ENCODE data around the gene REC114. TPM values are rescaled to one million over a fixed set of nuclear protein-coding genes. Genes with fewer than 3 reads are reported as not detected.

Gene REC114
- total and polyA plus RNA-seq, 9 of the 15 experiments (the other 6 are each of a cell fraction or from before 2014, with no cell fraction given): 0.07 to 0.24 TPM; not detected in 7

GRCh38 chr15:73480050-73480449 lies 37.1 kb downstream of the REC114 start:
- Histone ChIP-seq H3K36me3 (ENCODE audit: control insufficient read depth, insufficient read depth, low read length) (no peaks in the 10 kb centered on the region), H3K4me3 (no peak overlapping the region), H3K9me3 (replicated peaks; ENCODE audit: control insufficient read depth, insufficient read depth, low read depth, low read length) (0 out of 2 replicates have a peak, but pooled peaks cover 4% of the 10 kb centered on the region), H3K9me1 (ENCODE audit: control insufficient read depth, insufficient read depth, low read length) (no peaks in the 10 kb centered on the region), H3K27ac (ENCODE audit: extremely low read depth, low read depth, low read length) (no peak overlapping the region), H3K79me2 (ENCODE audit: control insufficient read depth, insufficient read depth, low read length) (no peaks in the 10 kb centered on the region), H3K4me2 (ENCODE audit: insufficient read depth, low read length) (no peak overlapping the region), H3K9ac (ENCODE audit: insufficient read depth in 1 of 2, low read depth in 2 of 2, low read length in 2 of 2) (no peak overlapping the region), H3K27me3 (ENCODE audit: control insufficient read depth in 2 of 2, insufficient read depth in 2 of 2, low read length in 2 of 2) (no peaks in the 10 kb centered on the region), H2AFZ (ENCODE audit: low read depth, low read length) (no peak overlapping the region), H4K20me1 (replicated peaks; ENCODE audit: control insufficient read depth, insufficient read depth, low read length) (no peaks in the 10 kb centered on the region), H3K4me1 (replicated peaks in 1 of 2; ENCODE audit: control insufficient read depth in 2 of 2, insufficient read depth in 2 of 2, low read length in 2 of 2) (peaks cover 2 to 17% of the 10 kb centered on the region in 2 experiments; a peak in 4 of 5 replicates)
- CTCF ChIA-PET (ENCODE audit: low intra/inter-chr PET ratio): no interaction called here
- POLR2A ChIA-PET: no interaction called here
- DNase-seq (ENCODE audit: extremely low read depth in 1 of 4, low spot score in 3 of 4) (no peak), ATAC-seq (no peak), FAIRE-seq (no peak)
- TF ChIP-seq CBX8 (IDR thresholded peaks at IDR 0.05; ENCODE audit: borderline replicate concordance, extremely low read depth, low read depth, low read length, poor library complexity, severe bottlenecking): no peak
- no peak for TF ChIP-seq TAF15 (IDR thresholded peaks at IDR 0.05; ENCODE audit: low read depth, low read length)
- no peak for TF ChIP-seq NR1H2 (CRISPR knock-in tag; IDR thresholded peaks at IDR 0.05)
- no peak for TF ChIP-seq YY1 (IDR thresholded peaks at IDR 0.05; ENCODE audit: borderline replicate concordance in 1 of 3, control insufficient read depth in 1 of 3, extremely low read depth in 1 of 3, insufficient read depth in 3 of 3, insufficient read length in 1 of 3, insufficient replicate concordance in 2 of 3, low read depth in 1 of 3, low read length in 2 of 3)
- TF ChIP-seq FOS (IDR thresholded peaks at IDR 0.05; ENCODE audit: extremely low read depth, insufficient read length): no peak
- TF ChIP-seq ZNF316 (IDR thresholded peaks at IDR 0.05): peak; percentile 89
- TF ChIP-seq C11orf30 (IDR thresholded peaks at IDR 0.05; ENCODE audit: low read depth): peak; percentile 68; the same call in 1 of the 2 replicates
- peak; percentile 40; the same call in 1 of the 2 replicates for TF ChIP-seq MAFG (tag; conservative IDR thresholded peaks at IDR 0.05)
- no peak for TF ChIP-seq JUN (IDR thresholded peaks at IDR 0.05; ENCODE audit: borderline replicate concordance, low read depth, low read length)
- no peak for TF ChIP-seq JUN (CRISPR knock-in tag; IDR thresholded peaks at IDR 0.05; ENCODE audit: borderline replicate concordance)
- no peak for TF ChIP-seq E4F1 (CRISPR knock-in tag; IDR thresholded peaks at IDR 0.05; ENCODE audit: borderline replicate concordance)
- no peak for TF ChIP-seq CHCHD3 (CRISPR knock-in tag; IDR thresholded peaks at IDR 0.05)
- 0 out of 2 replicates have a peak, but pooled peaks have one; percentile 23 for TF ChIP-seq MAFF (IDR thresholded peaks at IDR 0.05; ENCODE audit: low read length)
- no peak for TF ChIP-seq ZNF507 (tag; conservative IDR thresholded peaks at IDR 0.05)
- no peak for TF ChIP-seq KDM2B (CRISPR knock-in tag; IDR thresholded peaks at IDR 0.05)
- no peak for TF ChIP-seq ILF3 (IDR thresholded peaks at IDR 0.05; ENCODE audit: borderline replicate concordance)
- WGBS (ENCODE audit: insufficient coverage, low coverage, missing lambda C conversion rate): 26% methylated on average over 1 of the region's 1 CpG
- no TSS peak for BruUV-seq (replicated peaks)
- in situ Hi-C loops (cut with MboI) (no loop called here), intact Hi-C loops (cut with micrococcal nuclease) (no loop called here)

All from K562 (cell line).